GM12878 (cell line): ENCODE results near the gene KATNIP. TPM values are rescaled to one million over a fixed set of nuclear protein-coding genes. Genes with fewer than 3 reads are reported as not detected.

Experiments used
- ATAC-seq: fragments of 200-7000 bp; cut with Tn5 transposase; 3 replicates; pipeline ENCODE4 v1.9.1; 2020; ENCODE audit warnings: mild to moderate bottlenecking, moderate library complexity
- BruUV-seq: library from RNA; stranded (reverse); fragments of 400-500 nt; replicated peaks from 2 replicates; lab custom pipeline; 2021; lab: Mats Ljungman, UMichigan
- CTCF ChIA-PET: fragments of 300-600 bp; sonication (Branson Sonifier 250); formaldehyde crosslinking; extraction: SDS; loops from one replicate; lab custom pipeline; 2021; ENCODE audit warnings: inconsistent platforms; lab: Yijun Ruan, JAX
- POLR2A ChIA-PET: fragments of 350-600 bp; formaldehyde crosslinking; extraction: SDS; loops from one replicate; lab custom pipeline; 2021; ENCODE audit warnings: inconsistent platforms; lab: Charles Lee
- RAD21 ChIA-PET: fragments of 300-600 bp; sonication (Branson Sonifier 250); formaldehyde crosslinking; loops from one replicate; lab custom pipeline; 2023; ENCODE audit warnings: antibody characterized with exemption; ENCODE audit not compliant: unreplicated experiment; lab: Charles Lee
- SMC1A ChIA-PET: fragments of 300-600 bp; sonication (Branson Sonifier 250); formaldehyde crosslinking; loops from one replicate; lab custom pipeline; 2023; ENCODE audit not compliant: unreplicated experiment, uncharacterized antibody; lab: Charles Lee
- DNase-seq: peaks from one replicate; pipeline ENCODE4 v3.0.0-alpha.2; 2011; ENCODE audit warnings: low read depth, low spot score
- FAIRE-seq: peaks from 3 replicates; lab custom pipeline; 2011; peaks lifted over from hg19 to GRCh38; lab: Jason Lieb, UNC
- H2AFZ ChIP-seq: 2 replicates; pipeline ENCODE4 v1.6.0; 2011; ENCODE audit warnings: low read depth, low read length, control low read depth; ENCODE audit not compliant: control insufficient read depth
- H3K27ac ChIP-seq: 2 replicates; pipeline ENCODE4 v1.5.1; 2011; ENCODE audit warnings: control low read depth; ENCODE audit not compliant: control insufficient read depth, insufficient read depth
- H3K27me3 ChIP-seq, 2 experiments: replicated peaks in 1 of 2; 2 replicates each; pipeline versions ENCODE4 v1.6.0 to v1.6.1; 2011; ENCODE audit warnings: low read length in 1 of 2; ENCODE audit not compliant: control insufficient read depth in 2 of 2, insufficient read depth in 2 of 2
- H3K36me3 ChIP-seq, 2 experiments: 2 replicates each; pipeline ENCODE4 v1.5.1; 2011; ENCODE audit warnings: low read length in 1 of 2; ENCODE audit not compliant: control insufficient read depth in 2 of 2, insufficient read depth in 2 of 2
- H3K4me1 ChIP-seq: 2 replicates; pipeline ENCODE4 v1.6.1; 2011; ENCODE audit warnings: mild to moderate bottlenecking, low read length, moderate library complexity, mixed read lengths; ENCODE audit not compliant: control insufficient read depth, insufficient read depth
- H3K4me2 ChIP-seq: 2 replicates; pipeline ENCODE4 v1.6.0; 2011; ENCODE audit warnings: control low read depth; ENCODE audit not compliant: control insufficient read depth, insufficient read depth
- H3K4me3 ChIP-seq: fragments of 200-600 bp; sonication (generic); 2 replicates; pipeline ENCODE4 v1.5.1; 2016
- H3K79me2 ChIP-seq: 2 replicates; pipeline ENCODE4 v1.6.0; 2011; ENCODE audit warnings: low read length; ENCODE audit not compliant: control insufficient read depth, insufficient read depth
- H3K9ac ChIP-seq: 2 replicates; pipeline ENCODE4 v1.8.0; 2011; ENCODE audit warnings: low read length, control low read depth, mixed read lengths; ENCODE audit not compliant: control insufficient read depth, insufficient read depth
- H3K9me3 ChIP-seq: replicated peaks from 3 replicates; pipeline ENCODE4 v1.5.1; 2011; ENCODE audit warnings: mild to moderate bottlenecking, low read length; ENCODE audit not compliant: control insufficient read depth, insufficient read depth
- H4K20me1 ChIP-seq: 2 replicates; pipeline ENCODE4 v1.6.0; 2011; ENCODE audit not compliant: control insufficient read depth, insufficient read depth
- BHLHE40 ChIP-seq, 2 experiments: fragments of 450-650 bp in 1 of 2; IDR thresholded peaks; 2 replicates each; pipeline ENCODE4 v1.6.1; 2011 to 2017; ENCODE audit warnings: low read depth in 2 of 2, borderline replicate concordance in 1 of 2, improper control_type of control experiment in 1 of 2, low read length in 1 of 2, mild to moderate bottlenecking in 1 of 2
- EGR1 ChIP-seq, 2 experiments: IDR thresholded peaks; 1 replicate in 1 of 2; 2 replicates in 1 of 2; pipeline ENCODE4 v1.6.1; 2011 to 2012; ENCODE audit warnings: low read depth in 2 of 2, low read length in 2 of 2, borderline replicate concordance in 1 of 2, mild to moderate bottlenecking in 1 of 2, moderate library complexity in 1 of 2
- IKZF1 ChIP-seq: fragments of 450-650 bp; conservative IDR thresholded peaks from 2 replicates; pipeline ENCODE4 v1.6.1; 2017; ENCODE audit warnings: antibody characterized with exemption, mild to moderate bottlenecking
- IRF5 ChIP-seq: fragments of 450-650 bp; IDR thresholded peaks from 2 replicates; pipeline ENCODE4 v1.6.1; 2017; ENCODE audit warnings: borderline replicate concordance
- MYC ChIP-seq: IDR thresholded peaks from 2 replicates; pipeline ENCODE4 v1.6.1; 2011; ENCODE audit warnings: mild to moderate bottlenecking, low read length, moderate library complexity, inconsistent platforms; ENCODE audit not compliant: insufficient read depth, insufficient replicate concordance, insufficient read length, severe bottlenecking
- PKNOX1 ChIP-seq: fragments of 450-650 bp; IDR thresholded peaks from 2 replicates; pipeline ENCODE4 v1.6.1; 2016; ENCODE audit warnings: mild to moderate bottlenecking
- SP1 ChIP-seq: IDR thresholded peaks from one replicate; pipeline ENCODE4 v1.6.1; 2011; ENCODE audit warnings: low read depth, low read length
- SUZ12 ChIP-seq: fragments of 200-600 bp; sonication (generic); IDR thresholded peaks from one replicate; pipeline ENCODE4 v1.6.1; 2018; ENCODE audit warnings: antibody characterized with exemption, mild to moderate bottlenecking; ENCODE audit not compliant: unreplicated experiment
- TARDBP ChIP-seq: IDR thresholded peaks from 2 replicates; pipeline ENCODE4 v1.6.1; 2016; ENCODE audit warnings: borderline replicate concordance
- WGBS: methylation state at CpG from one replicate; pipeline ENCODE4 v1.1.6; 2016; ENCODE audit warnings: low lambda C conversion rate; ENCODE audit not compliant: insufficient replicate concordance, insufficient coverage; ENCODE audit errors: missing lambda C conversion rate; 5-methylcytosine and 5-hydroxymethylcytosine counted together
- in situ Hi-C: fragments of 300-500 bp; cut with MboI; formaldehyde crosslinking; loops from 9 replicates; pipeline ENCODE4 v1.14.3; 2018; ENCODE audit warnings: mixed read lengths
- intact Hi-C: fragments of 100-400 bp; cut with micrococcal nuclease; formaldehyde crosslinking; loops from one replicate; pipeline ENCODE4 v1.14.2; 2022; ENCODE audit not compliant: unreplicated experiment
- polyA plus RNA-seq, 11 experiments: library from polyadenylated mRNA; depleted of rRNA in 4 of 11; unstranded in 6 of 11; stranded (reverse) in 5 of 11; fragments of >200 nt; fragmentation: Nextera tagmentation in 4 of 11; fragmentation: Illumina TruSeq in 1 of 11; extraction: Ambion mirVana in 4 of 11; extraction: Trizol in 1 of 11; gene quantifications; 1 replicate in 1 of 11; 2 replicates in 10 of 11; pipeline versions ENCODE4 v1.2.1 to v1.2.3, GENCODE V29; 2011 to 2016; ENCODE audit warnings: inconsistent platforms in 2 of 11, missing spikeins in 2 of 11, low read depth in 1 of 11
- total RNA-seq, 4 experiments: library from RNA; depleted of rRNA in 3 of 4; stranded (reverse); fragments of >200 nt in 3 of 4; fragmentation: Illumina TruSeq in 1 of 4; extraction: Trizol in 1 of 4; gene quantifications; 2 replicates each; pipeline versions ENCODE4 v1.2.1 to v1.2.3, GENCODE V29; 2013 to 2021

The KATNIP gene
- total and polyA plus RNA-seq, 10 of the 15 experiments (the other 5 are each of a cell fraction or from before 2014, with no cell fraction given), result 1.6 to 13.8 (median 9.1) TPM

- no peaks in the 10 kb centered on the region; the same call in 1 of the 2 replicates for H4K20me1 ChIP-seq
- no peaks in the 10 kb centered on the region for H3K27me3 ChIP-seq
- no peaks in the 10 kb centered on the region for H3K9me3 ChIP-seq
- no TSS peak for BruUV-seq
- FAIRE-seq (no peak), DNase-seq (no peak), ATAC-seq (no peak)
- intact Hi-C loops, result no loop called here
- WGBS, result 92% methylated on average over 11 of the region's 11 CpGs
- H3K79me2 ChIP-seq, result no peaks in the 10 kb centered on the region
- H3K27ac ChIP-seq, result no peak overlapping the region
- ChIA-PET POLR2A (no interaction called here), SMC1A (no interaction called here), RAD21 (no interaction called here), CTCF (interaction anchor here (1.5 kb wide), 1 partner anchor 31 kb away, joined by 3 read pairs; no protein-coding TSS in a partner anchor)
- no peak overlapping the region for H3K9ac ChIP-seq
- H3K4me2 ChIP-seq, result no peak overlapping the region
- no peak overlapping the region for H3K4me3 ChIP-seq
- in situ Hi-C loops, result no loop called here
- no peaks in the 10 kb centered on the region for H3K4me1 ChIP-seq
- no peak for TF ChIP-seq BHLHE40 (IDR thresholded peaks at IDR 0.05; ENCODE audit: borderline replicate concordance in 1 of 2, low read depth in 2 of 2, low read length in 1 of 2)
- H3K36me3 ChIP-seq, result peaks cover 1 to 16% of the 10 kb centered on the region in 2 experiments; a peak in 3 of 4 replicates
- H2AFZ ChIP-seq, result no peak overlapping the region
Observed at GRCh38 chr16:27516365-27516764, 33.6 kb upstream of the KATNIP start.

GRCh38 chr16:27517664-27518063 is 32.3 kb upstream of the KATNIP start:
- no peak for ATAC-seq
- no peak for FAIRE-seq
- Histone ChIP-seq H3K4me1 (no peaks in the 10 kb centered on the region), H3K79me2 (no peaks in the 10 kb centered on the region), H2AFZ (no peak overlapping the region), H3K27ac (no peak overlapping the region), H3K9me3 (no peaks in the 10 kb centered on the region), H3K9ac (no peak overlapping the region), H4K20me1 (no peaks in the 10 kb centered on the region; the same call in 1 of the 2 replicates), H3K27me3 (no peaks in the 10 kb centered on the region), H3K4me3 (no peak overlapping the region), H3K4me2 (no peak overlapping the region), H3K36me3 (peaks cover 0 to 8% of the 10 kb centered on the region in 2 experiments; a peak in 2 of 4 replicates)
- ChIA-PET CTCF (no interaction called here), RAD21 (no interaction called here), SMC1A (no interaction called here), POLR2A (interaction anchor here (0.6 kb wide), 1 partner anchor 28 kb away, joined by 3 read pairs; no protein-coding TSS in a partner anchor)
- 92% methylated on average over 7 of the region's 7 CpGs for WGBS
- TF ChIP-seq MYC (no peak), EGR1 (IDR thresholded peaks at IDR 0.05; ENCODE audit: borderline replicate concordance in 1 of 2, low read depth in 2 of 2, low read length in 2 of 2) (no peak), SUZ12 (no peak), IRF5 (no peak), SP1 (no peak), IKZF1 (no peak), PKNOX1 (no peak), TARDBP (no peak)
- intact Hi-C loops, result no loop called here
- no TSS peak for BruUV-seq
- in situ Hi-C loops, result no loop called here
- DNase-seq, result no peak
